WI38 (cell line): ENCODE measurements around the gene CYBB.

ENCODE experiments used
- H3K4me3 ChIP-seq: 2 replicates; pipeline ENCODE4 v1.5.1; 2011; ENCODE audit warnings: low read depth, mild to moderate bottlenecking, control low read depth, low read length
- TF ChIP-seq, protein P1 (sequence below): IDR thresholded peaks from 2 replicates; pipeline ENCODE4 v1.5.1; 2012; ENCODE audit warnings: low read depth, mild to moderate bottlenecking, control low read depth, low read length

The CYBB gene

DNA sequence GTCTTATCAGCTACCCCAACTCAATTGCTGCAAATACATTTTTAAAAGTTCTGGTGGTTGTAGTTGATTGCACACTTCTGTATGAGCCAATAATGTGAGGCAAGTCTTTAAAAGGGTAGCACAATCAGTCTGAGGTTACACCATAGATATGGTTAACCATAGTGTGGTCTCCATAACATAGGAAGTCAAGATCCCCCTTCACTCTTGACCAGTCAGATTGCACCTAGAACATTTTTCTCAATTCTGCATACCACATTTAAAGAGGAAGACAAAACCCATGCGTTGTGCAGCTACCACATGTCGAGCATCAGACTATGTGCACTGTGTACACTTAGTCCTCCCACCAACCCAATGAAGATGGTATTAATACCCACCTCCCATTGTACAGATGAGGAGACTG lies 26.5 kb upstream of the CYBB start:
- TF ChIP-seq, protein P1, sequence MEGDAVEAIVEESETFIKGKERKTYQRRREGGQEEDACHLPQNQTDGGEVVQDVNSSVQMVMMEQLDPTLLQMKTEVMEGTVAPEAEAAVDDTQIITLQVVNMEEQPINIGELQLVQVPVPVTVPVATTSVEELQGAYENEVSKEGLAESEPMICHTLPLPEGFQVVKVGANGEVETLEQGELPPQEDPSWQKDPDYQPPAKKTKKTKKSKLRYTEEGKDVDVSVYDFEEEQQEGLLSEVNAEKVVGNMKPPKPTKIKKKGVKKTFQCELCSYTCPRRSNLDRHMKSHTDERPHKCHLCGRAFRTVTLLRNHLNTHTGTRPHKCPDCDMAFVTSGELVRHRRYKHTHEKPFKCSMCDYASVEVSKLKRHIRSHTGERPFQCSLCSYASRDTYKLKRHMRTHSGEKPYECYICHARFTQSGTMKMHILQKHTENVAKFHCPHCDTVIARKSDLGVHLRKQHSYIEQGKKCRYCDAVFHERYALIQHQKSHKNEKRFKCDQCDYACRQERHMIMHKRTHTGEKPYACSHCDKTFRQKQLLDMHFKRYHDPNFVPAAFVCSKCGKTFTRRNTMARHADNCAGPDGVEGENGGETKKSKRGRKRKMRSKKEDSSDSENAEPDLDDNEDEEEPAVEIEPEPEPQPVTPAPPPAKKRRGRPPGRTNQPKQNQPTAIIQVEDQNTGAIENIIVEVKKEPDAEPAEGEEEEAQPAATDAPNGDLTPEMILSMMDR = no peak
- H3K4me3 ChIP-seq = no peak overlapping the region

DNA sequence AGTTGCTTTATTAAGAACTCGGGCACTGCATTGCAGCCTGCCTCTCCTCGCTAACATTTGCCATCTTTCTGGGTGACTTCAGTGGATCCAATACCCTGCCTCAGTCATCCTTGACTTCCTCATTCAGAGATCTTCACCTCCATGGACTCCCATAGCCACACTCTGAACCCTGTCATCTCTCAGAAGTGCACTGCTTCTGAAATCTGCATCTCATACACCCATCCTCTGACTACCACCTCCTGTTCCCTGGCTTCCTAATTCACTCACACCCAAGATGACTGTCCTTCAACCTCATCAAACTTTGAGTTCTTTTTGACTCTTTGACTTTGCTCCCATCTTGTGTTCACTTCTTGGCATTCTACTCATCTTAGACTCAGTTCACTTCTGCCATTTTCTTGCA lies 25.3 kb upstream of the CYBB start:
- no peak overlapping the region for H3K4me3 ChIP-seq

DNA sequence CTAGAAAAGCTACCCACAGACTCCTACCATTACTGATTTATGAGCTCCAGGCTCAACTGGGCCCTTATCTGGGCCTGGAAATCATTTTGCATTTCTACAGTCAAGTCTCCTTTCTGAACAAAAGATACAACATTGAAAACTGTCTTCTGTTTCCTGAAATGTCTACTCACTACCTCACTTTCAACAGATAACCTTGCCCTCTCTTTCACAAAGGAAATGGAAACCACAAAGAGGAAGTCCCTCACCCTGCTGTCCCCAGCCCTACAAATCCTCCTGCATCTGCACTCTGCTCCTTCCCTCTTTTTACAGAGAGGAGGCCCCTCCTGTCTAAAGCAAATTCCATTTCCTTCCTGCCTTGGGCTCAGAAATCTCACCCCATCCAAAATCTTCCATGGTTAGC lies 24.8 kb upstream of the CYBB start:
- no peak overlapping the region for H3K4me3 ChIP-seq
- TF ChIP-seq, protein P1 = no peak

More for the DNA sequence above, 25.3 kb upstream of the CYBB start:
- TF ChIP-seq, protein P1 = no peak

DNA sequence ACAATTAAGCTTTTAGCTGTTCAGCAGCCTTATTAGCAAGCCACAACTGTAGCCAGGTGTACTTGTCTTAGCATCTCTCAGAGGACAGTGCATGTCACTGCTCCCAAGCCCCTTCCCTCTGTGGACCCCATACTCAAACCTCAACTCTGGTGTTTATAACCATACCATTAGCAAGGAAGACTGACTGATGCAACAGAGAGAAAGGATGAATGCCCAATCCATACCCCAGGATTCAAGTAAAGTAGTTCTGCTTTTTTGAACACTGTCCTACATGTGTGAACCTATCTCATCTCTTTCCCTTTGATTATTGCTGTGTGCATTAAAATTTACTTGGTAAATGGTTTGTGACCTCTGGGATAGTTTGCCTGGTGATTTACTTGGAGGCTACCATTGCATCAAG lies 22.8 kb upstream of the CYBB start:
- no peak overlapping the region for H3K4me3 ChIP-seq
- TF ChIP-seq, protein P1 = no peak

DNA sequence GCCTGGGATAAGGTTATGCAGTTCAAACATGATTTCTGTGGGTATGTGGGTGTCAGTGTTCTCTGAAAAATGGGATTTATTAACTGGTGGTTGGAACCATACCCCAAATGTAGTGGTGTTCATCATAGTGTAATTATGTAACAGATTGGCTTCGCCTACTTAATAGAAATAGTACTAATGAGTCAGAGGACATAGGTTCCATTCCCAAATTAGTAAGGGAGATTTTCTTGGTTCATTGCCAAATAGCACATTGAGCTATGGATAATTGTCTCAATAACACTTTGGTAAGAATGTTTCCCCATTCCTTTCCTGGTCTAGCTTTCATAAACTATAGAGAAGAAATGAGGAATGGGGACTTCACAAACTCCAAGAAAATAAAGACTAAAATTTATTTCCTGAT lies 20.5 kb upstream of the CYBB start:
- H3K4me3 ChIP-seq = no peak overlapping the region
- TF ChIP-seq, protein P1 = no peak

DNA sequence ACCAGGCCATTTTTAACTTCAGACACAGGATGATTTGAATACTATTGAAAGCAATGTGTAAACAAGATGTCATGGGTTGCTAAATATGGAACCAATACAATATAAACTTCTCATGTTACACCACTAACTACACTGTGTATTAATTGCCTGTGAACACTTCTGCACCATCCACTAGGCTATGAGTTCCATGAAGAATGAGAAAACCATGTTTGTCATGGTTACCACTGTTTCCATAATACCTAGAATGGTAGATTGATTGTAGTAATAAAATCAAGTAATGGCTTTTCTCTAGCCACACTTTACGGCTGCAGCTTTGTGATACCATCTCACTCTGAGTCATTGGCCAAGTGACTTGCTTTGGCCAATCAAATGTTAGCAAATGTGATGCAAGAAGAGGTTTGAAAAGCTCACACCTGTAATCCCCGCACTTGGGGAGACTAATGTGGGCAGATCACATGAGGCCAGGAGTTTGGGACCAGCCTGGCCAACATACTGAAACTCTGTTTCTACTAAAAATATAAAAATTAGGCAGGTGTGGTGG lies 19.9 kb upstream of the CYBB start:
- H3K4me3 ChIP-seq = no peak overlapping the region
- TF ChIP-seq, protein P1 = no peak

DNA sequence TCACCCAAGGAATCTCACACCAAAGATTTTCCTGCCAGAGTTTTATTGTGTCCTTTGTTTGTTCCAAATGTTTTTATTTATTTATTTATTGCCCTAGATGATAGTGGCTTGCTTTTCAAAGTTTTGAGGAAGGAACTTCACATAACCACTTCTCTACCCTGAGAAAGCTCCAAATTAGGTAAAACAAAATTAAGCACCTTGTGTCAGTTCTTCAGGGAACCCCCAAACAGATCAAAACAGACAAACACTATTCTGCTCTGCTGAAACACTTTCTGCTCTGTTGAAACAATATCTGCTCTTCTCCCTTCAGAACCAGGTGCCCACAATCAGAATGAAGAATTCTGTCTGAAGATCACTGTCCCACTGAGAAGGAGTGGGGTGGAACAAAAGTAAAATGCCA lies 16.5 kb upstream of the CYBB start:
- H3K4me3 ChIP-seq = no peak overlapping the region
- TF ChIP-seq, protein P1 = no peak
